Heart left ventricle (tissue), 16 donors: ENCODE measurements around the gene FAF1. TPM values are rescaled to one million over a fixed set of nuclear protein-coding genes. Genes with fewer than 3 reads are reported as not detected.

Experiments
- ATAC-seq, 4 donors: fragments of 200-7000 bp; cut with Tn5 transposase; one replicate each; pipeline ENCODE4 v1.9.1; 2020 to 2022; ENCODE audit warnings: moderate library complexity in 4 of 4, mild to moderate bottlenecking in 3 of 4, moderate number of reproducible peaks in 1 of 4
- DNase-seq, 5 donors: peaks; one replicate each; pipeline ENCODE4 v3.0.0-alpha.2; 2020
- H3K27ac ChIP-seq, 12 donors: fragments of 200-600 bp; sonication (generic) in 4 of 12; one replicate each; pipeline versions ENCODE4 v1.5.0 to v1.8.0; 2016 to 2022; ENCODE audit warnings: mild to moderate bottlenecking in 2 of 12
- H3K27me3 ChIP-seq, 9 donors: fragments of 200-600 bp; sonication (generic) in 2 of 9; one replicate each; pipeline versions ENCODE4 v1.5.1 to v1.8.0; 2016 to 2022; ENCODE audit warnings: mild to moderate bottlenecking in 3 of 9
- H3K36me3 ChIP-seq, 9 donors: fragments of 200-600 bp; sonication (generic) in 2 of 9; one replicate each; pipeline versions ENCODE4 v1.5.0 to v1.8.0; 2018 to 2022; ENCODE audit warnings: mild to moderate bottlenecking in 2 of 9
- H3K4me1 ChIP-seq, 12 donors: fragments of 200-600 bp; sonication (generic) in 4 of 12; one replicate each; pipeline versions ENCODE4 v1.5.0 to v1.8.0; 2016 to 2022; ENCODE audit warnings: mild to moderate bottlenecking in 3 of 12
- H3K4me3 ChIP-seq, 12 donors: fragments of 200-600 bp; sonication (generic) in 4 of 12; one replicate each; pipeline versions ENCODE4 v1.5.0 to v1.8.0; 2017 to 2022; ENCODE audit warnings: mild to moderate bottlenecking in 9 of 12, moderate library complexity in 4 of 12
- H3K9me3 ChIP-seq, 12 donors: fragments of 200-600 bp; sonication (generic) in 4 of 12; one replicate each; pipeline versions ENCODE4 v1.5.0 to v1.8.0; 2016 to 2022; ENCODE audit warnings: mild to moderate bottlenecking in 1 of 12
- POLR2A ChIP-seq, 2 donors: fragments of 450-650 bp; IDR thresholded peaks; one replicate each; pipeline ENCODE4 v1.6.1; 2017; ENCODE audit warnings: antibody characterized with exemption in 2 of 2, mild to moderate bottlenecking in 2 of 2, moderate library complexity in 2 of 2
- WGBS, 4 donors: extraction: QIAGEN DNeasy Blood & Tissue Kit in 2 of 4; methylation state at CpG; one replicate each; pipeline versions ENCODE4 v1.1.5 to v1.1.7; 2013 to 2018; 5-methylcytosine and 5-hydroxymethylcytosine counted together
- intact Hi-C, 10 donors: fragments of 100-400 bp; cut with DNase I; formaldehyde crosslinking; loops; one replicate each; pipeline versions ENCODE4 v1.11.1 to v1.14.2; 2022
- polyA plus RNA-seq, 2 donors: library from polyadenylated mRNA; stranded (reverse); fragments of 200-250 nt; gene quantifications; one replicate each; pipeline ENCODE4 v1.2.3, GENCODE V29; 2013
- total RNA-seq, 9 donors: library from RNA; depleted of rRNA in 2 of 9; stranded (reverse); fragments of >200 nt in 2 of 9; fragmentation: NEBNext Ultra II Directional in 3 of 9; extraction: Animal tissue kit (Norgen Biotek cat#: 25700) in 3 of 9; gene quantifications; one replicate each; pipeline versions ENCODE4 v1.1.0 to v1.2.4, GENCODE V29; 2016 to 2023
- TF ChIP-seq, protein P1 (sequence below), 12 donors: fragments of 200-600 bp; sonication (generic) in 4 of 12; IDR thresholded peaks; one replicate each; pipeline versions ENCODE4 v1.5.0 to v1.8.0; 2018 to 2022; ENCODE audit warnings: antibody characterized with exemption in 12 of 12, mild to moderate bottlenecking in 5 of 12
- donor health status: ischemic (EF 13 %, LVEDD 7.1; RV severe dilation, severe dysfunction).
- donor health status: healthy with polysubstance abuse.
- donor health status: DM: no; HTN: yes; CAD: no.
- donor health status: DM: no; HTN: no; CAD: no.
- donor health status: ischemic (EF 25% LVEDD 6.9; RV normal size, moderate dysfunction).
- donor health status: ischemic (EF 25% LVEDD 5.7; RV mildly dilated, moderate dysfunction).
- donor health status: healthy.
- donor health status: DM: yes; HTN: yes; CAD: no.
- donor health status: ischemic (EF 35%, LVEDD 5.7; RV mildly dilated, moderate dysfunction).
- donor health status: nonischemic (EF 11% LVEDD 7.7; RV severe dilation, severe dysfunction).
- donor health status: DM: yes; HTN: yes; CAD: no.
- donor health status: PGD.
- donor health status: ischemic (EF 29% LVEDD 5.4; RV normal size, mild dysfunction).
- donor health status: nonischemic (EF 23%, LVEDD 6.1; RV moderate dilation, normal function).

FAF1 gene
- total and polyA plus RNA-seq, 11 donors = 41.0 to 112 (median 81.3) TPM

DNA sequence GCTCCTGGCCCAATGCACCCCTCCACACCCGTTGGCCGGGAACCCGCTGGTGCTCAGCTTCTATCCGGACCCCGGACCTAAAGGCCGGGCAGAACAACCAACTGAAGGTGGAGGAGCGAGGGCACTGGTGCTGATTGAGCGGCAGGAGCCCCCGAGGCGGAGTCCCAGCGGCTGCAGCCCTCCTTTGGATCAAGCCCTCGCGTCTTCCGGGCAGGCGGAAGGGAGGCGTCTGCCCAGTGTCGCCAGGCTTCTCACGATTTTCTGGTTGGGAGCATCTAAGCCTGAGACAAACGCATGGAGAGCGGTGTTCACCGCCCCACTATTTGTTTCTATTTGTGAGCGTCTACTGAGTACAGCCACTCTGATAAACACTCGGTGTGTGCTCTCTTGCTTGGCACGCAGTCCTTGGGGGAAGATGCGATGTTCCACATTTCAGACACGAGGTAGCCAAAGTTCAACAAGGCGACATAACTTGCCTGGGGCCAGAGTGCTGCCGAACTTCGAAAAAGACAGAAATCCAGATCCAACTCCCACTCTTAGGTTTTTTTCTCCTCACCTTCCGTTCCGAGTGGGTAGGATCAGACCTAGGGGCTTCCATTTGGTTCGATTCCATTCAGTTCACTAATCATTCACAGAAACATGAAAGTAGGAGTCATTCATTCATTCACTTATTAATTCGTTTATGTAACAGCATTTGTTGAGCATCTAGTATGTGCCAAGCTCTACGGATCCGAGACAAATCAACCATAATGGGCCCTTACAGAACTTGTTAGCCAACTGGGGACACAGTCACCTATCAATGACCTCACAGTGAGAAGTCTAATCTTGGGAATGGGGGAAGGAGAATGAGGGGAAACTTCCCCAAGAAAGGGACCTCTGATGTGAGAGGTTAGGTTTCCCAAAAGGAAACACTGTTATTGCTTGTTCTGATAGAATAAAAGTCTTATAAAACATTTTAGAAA is 532.0 kb downstream of the FAF1 start:
- Histone ChIP-seq H3K4me1 (peaks cover 0 to 51% (median 24%) of the 10 kb centered on the region in 12 donors), H3K9me3 (no peaks in the 10 kb centered on the region), H3K27ac (no peak overlapping the region), H3K27me3 (peaks cover 48 to 97% (median 89%) of the 10 kb centered on the region in 9 donors), H3K36me3 (no peaks in the 10 kb centered on the region), H3K4me3 (no peak overlapping the region)
- intact Hi-C loops = no loop called here
- ATAC-seq = no peak
- WGBS, 4 donors = 5 to 7% (median 5%) methylated on average over 26 to 35 of the region's 35 CpGs
- TF ChIP-seq, protein P1, sequence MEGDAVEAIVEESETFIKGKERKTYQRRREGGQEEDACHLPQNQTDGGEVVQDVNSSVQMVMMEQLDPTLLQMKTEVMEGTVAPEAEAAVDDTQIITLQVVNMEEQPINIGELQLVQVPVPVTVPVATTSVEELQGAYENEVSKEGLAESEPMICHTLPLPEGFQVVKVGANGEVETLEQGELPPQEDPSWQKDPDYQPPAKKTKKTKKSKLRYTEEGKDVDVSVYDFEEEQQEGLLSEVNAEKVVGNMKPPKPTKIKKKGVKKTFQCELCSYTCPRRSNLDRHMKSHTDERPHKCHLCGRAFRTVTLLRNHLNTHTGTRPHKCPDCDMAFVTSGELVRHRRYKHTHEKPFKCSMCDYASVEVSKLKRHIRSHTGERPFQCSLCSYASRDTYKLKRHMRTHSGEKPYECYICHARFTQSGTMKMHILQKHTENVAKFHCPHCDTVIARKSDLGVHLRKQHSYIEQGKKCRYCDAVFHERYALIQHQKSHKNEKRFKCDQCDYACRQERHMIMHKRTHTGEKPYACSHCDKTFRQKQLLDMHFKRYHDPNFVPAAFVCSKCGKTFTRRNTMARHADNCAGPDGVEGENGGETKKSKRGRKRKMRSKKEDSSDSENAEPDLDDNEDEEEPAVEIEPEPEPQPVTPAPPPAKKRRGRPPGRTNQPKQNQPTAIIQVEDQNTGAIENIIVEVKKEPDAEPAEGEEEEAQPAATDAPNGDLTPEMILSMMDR (IDR thresholded peaks at IDR 0.05) = no peak
- TF ChIP-seq POLR2A (IDR thresholded peaks at IDR 0.05) = no peak
- no peak for DNase-seq

DNA sequence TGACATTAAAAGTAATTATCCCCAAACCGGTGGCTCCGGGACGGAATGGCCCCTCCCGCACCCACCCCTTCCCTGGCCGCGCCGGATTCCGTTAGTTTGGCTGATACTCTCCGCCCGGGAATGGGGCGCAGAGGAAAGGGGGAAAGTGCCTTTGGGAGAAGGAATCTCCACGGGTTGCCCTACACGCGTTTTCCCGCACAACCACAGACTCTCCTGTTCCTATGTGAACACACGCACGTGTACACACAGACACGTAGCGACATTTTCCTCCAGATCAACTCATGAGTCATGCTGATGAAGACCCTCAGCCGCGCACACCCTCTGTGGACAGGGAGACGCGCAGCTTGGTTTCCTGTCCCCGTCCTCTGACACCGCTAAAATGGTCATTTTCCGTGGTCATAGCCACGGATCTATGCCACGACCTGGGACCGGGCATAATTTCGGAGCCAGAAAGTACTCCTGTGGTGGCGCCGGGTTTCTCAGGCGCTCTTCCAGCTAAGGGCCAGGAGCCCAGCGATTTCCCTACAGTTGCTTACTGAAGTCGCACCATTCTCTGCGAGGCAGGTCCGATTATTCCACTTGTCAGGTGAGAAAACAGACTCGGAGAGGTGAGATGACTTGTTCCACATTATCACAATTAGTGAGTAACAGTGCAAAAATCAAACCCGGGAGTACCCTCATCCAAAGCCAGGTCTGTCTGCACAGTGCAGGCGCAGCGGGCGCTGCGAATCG is 532.8 kb downstream of the FAF1 start:
- Histone ChIP-seq H3K36me3 (no peaks in the 10 kb centered on the region), H3K27ac (no peak overlapping the region), H3K4me1 (peaks cover 0 to 58% (median 31%) of the 10 kb centered on the region in 12 donors), H3K9me3 (no peaks in the 10 kb centered on the region), H3K4me3 (no peak overlapping the region), H3K27me3 (peaks cover 55 to 100% (median 95%) of the 10 kb centered on the region in 9 donors)
- intact Hi-C loops = no loop called here
- DNase-seq = no peak
- TF ChIP-seq POLR2A (IDR thresholded peaks at IDR 0.05) = no peak
- TF ChIP-seq, protein P1 (IDR thresholded peaks at IDR 0.05) = no peak
- 3 to 4% (median 3%) methylated on average over 33 to 44 of the region's 44 CpGs for WGBS, 4 donors
- ATAC-seq = no peak

DNA sequence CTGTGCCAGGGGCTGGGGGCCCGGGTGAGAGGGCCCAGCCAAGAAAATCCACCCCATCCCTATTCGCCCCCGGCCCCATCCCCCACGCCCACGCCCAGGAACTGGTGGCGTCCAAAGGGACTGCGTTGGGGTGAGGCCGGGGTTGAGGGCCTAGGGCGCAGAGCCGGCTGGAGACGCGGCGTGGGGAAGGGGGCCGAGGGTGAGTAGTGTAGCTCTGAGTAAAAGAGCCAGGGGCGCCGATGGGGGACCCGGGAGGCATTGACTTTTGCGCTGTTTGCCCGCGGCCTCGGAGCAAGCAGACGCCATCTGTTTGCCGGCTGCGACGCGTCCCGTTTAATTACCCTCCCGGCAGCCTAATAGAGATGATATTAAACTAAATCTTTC is 533.4 kb downstream of the FAF1 start:
- Histone ChIP-seq H3K27ac (no peak overlapping the region), H3K27me3 (peaks cover 60 to 100% (median 98%) of the 10 kb centered on the region in 9 donors), H3K4me1 (peaks cover 0 to 58% (median 31%) of the 10 kb centered on the region in 12 donors), H3K4me3 (no peak overlapping the region), H3K36me3 (no peaks in the 10 kb centered on the region), H3K9me3 (no peaks in the 10 kb centered on the region)
- 2 to 4% (median 3%) methylated on average over 26 to 28 of the region's 28 CpGs for WGBS, 4 donors
- TF ChIP-seq, protein P1 (IDR thresholded peaks at IDR 0.05) = no peak
- no peak for TF ChIP-seq POLR2A (IDR thresholded peaks at IDR 0.05)
- intact Hi-C loops = no loop called here
- ATAC-seq (no peak), DNase-seq (no peak)
